GM23338 (cell line): ENCODE measurements around the gene GAREM2. TPM values are rescaled to one million over a fixed set of nuclear protein-coding genes. Genes with fewer than 3 reads are reported as not detected.

Source experiments
- ATAC-seq: fragments of 200-7000 bp; cut with Tn5 transposase; 3 replicates; pipeline ENCODE4 v1.9.1; 2020
- DNase-seq: peaks from one replicate; pipeline ENCODE4 v3.0.0-alpha.2; 2015; ENCODE audit warnings: low spot score
- H2AFZ ChIP-seq: fragments of 200-600 bp; sonication (generic); 2 replicates; pipeline ENCODE4 v1.8.0; 2016; ENCODE audit warnings: antibody characterized with exemption, mild to moderate bottlenecking, moderate library complexity
- H3F3A ChIP-seq: fragments of 200-600 bp; sonication (generic); replicated peaks from 2 replicates; pipeline ENCODE4 v1.8.0; 2017; ENCODE audit warnings: antibody characterized with exemption, mixed run types, low read depth
- H3K27ac ChIP-seq: fragments of 200-600 bp; sonication (generic); 2 replicates; pipeline ENCODE4 v1.6.1; 2016; ENCODE audit warnings: low read depth
- H3K27me3 ChIP-seq: fragments of 200-600 bp; sonication (generic); 2 replicates; pipeline ENCODE4 v1.8.0; 2016; ENCODE audit warnings: mild to moderate bottlenecking, mixed run types, moderate library complexity; ENCODE audit not compliant: insufficient read depth
- H3K36me3 ChIP-seq: fragments of 200-600 bp; sonication (generic); 2 replicates; pipeline ENCODE4 v1.8.0; 2016; ENCODE audit warnings: mild to moderate bottlenecking; ENCODE audit not compliant: insufficient read depth
- H3K4me1 ChIP-seq: fragments of 200-600 bp; sonication (generic); 2 replicates; pipeline ENCODE4 v1.8.0; 2016; ENCODE audit warnings: mild to moderate bottlenecking, moderate library complexity; ENCODE audit not compliant: insufficient read depth
- H3K4me2 ChIP-seq: fragments of 200-600 bp; sonication (generic); 2 replicates; pipeline ENCODE4 v1.7.1; 2017; ENCODE audit warnings: mixed run types
- H3K4me3 ChIP-seq: fragments of 200-600 bp; sonication (generic); 2 replicates; pipeline ENCODE4 v1.6.1; 2016; ENCODE audit warnings: mixed run types
- H3K79me2 ChIP-seq: fragments of 200-600 bp; sonication (generic); replicated peaks from 2 replicates; pipeline ENCODE4 v1.8.0; 2017; ENCODE audit warnings: mild to moderate bottlenecking; ENCODE audit not compliant: insufficient read depth
- H3K9me2 ChIP-seq: fragments of 200-600 bp; sonication (generic); 2 replicates; pipeline ENCODE4 v1.8.0; 2017; ENCODE audit not compliant: insufficient read depth
- H4K20me1 ChIP-seq: fragments of 200-600 bp; sonication (generic); replicated peaks from 2 replicates; pipeline ENCODE4 v1.8.0; 2017; ENCODE audit warnings: mild to moderate bottlenecking; ENCODE audit not compliant: insufficient read depth
- H3K27ac Mint-ChIP-seq: 2 replicates; pipeline ENCODE4 v1.8.0; 2020; ENCODE audit warnings: inconsistent platforms, mild to moderate bottlenecking, moderate library complexity, mixed read lengths
- H3K27me3 Mint-ChIP-seq: 3 replicates; pipeline ENCODE4 v1.8.0; 2022; ENCODE audit warnings: low read depth, mild to moderate bottlenecking, moderate library complexity, mixed read lengths, inconsistent platforms; ENCODE audit not compliant: insufficient read depth, poor library complexity
- H3K36me3 Mint-ChIP-seq: 3 replicates; pipeline ENCODE4 v1.8.0; 2021; ENCODE audit warnings: low read depth, mild to moderate bottlenecking, inconsistent platforms, moderate library complexity, mixed read lengths
- H3K4me1 Mint-ChIP-seq: 3 replicates; pipeline ENCODE4 v1.8.0; 2020; ENCODE audit warnings: mild to moderate bottlenecking, inconsistent platforms, mixed read lengths
- H3K4me3 Mint-ChIP-seq: 3 replicates; pipeline ENCODE4 v1.8.0; 2021; ENCODE audit warnings: moderate library complexity, mild to moderate bottlenecking, inconsistent platforms, mixed read lengths
- H3K9me3 Mint-ChIP-seq: 3 replicates; pipeline ENCODE4 v1.8.0; 2020; ENCODE audit warnings: moderate library complexity, mild to moderate bottlenecking, inconsistent platforms, mixed read lengths
- ZNF114 ChIP-seq: fragments of 250-450 bp; sonication (Bioruptor Pico); IDR thresholded peaks from 2 replicates; pipeline ENCODE4 v1.5.0; 2020; ENCODE audit warnings: mild to moderate bottlenecking, moderate library complexity
- polyA plus RNA-seq: library from polyadenylated mRNA; unstranded; fragments of >200 nt; fragmentation: Nextera tagmentation; extraction: Ambion mirVana; gene quantifications from 2 replicates; pipeline ENCODE4 v1.2.1, GENCODE V29; 2016
- total RNA-seq: library from RNA; depleted of rRNA; stranded (reverse); fragments of >200 nt; shearing (Covaris generic); gene quantifications from 2 replicates; pipeline ENCODE4 v1.2.3, GENCODE V29; 2014
- TF ChIP-seq, protein P1 (sequence below): fragments of 250-450 bp; sonication (Bioruptor Pico); IDR thresholded peaks from 2 replicates; pipeline ENCODE4 v1.5.0; 2020; ENCODE audit warnings: mild to moderate bottlenecking, moderate library complexity
- TF ChIP-seq, protein P2 (sequence below), 2 experiments: fragments of 200-600 bp in 1 of 2; sonication (generic) in 1 of 2; conservative IDR thresholded peaks; 2 replicates each; pipeline versions ENCODE4 v1.5.1 to v1.6.1; 2016 to 2017; ENCODE audit warnings: antibody characterized with exemption in 2 of 2, low read depth in 2 of 2, mild to moderate bottlenecking in 2 of 2, moderate library complexity in 1 of 2
- TF ChIP-seq, protein P3 (sequence below): IDR thresholded peaks from 2 replicates; pipeline ENCODE4 v1.6.1; 2016; ENCODE audit warnings: antibody characterized with exemption

The GAREM2 gene
- total and polyA plus RNA-seq, 2 experiments from 2014 or later: 3.8 to 23.8 TPM

DNA sequence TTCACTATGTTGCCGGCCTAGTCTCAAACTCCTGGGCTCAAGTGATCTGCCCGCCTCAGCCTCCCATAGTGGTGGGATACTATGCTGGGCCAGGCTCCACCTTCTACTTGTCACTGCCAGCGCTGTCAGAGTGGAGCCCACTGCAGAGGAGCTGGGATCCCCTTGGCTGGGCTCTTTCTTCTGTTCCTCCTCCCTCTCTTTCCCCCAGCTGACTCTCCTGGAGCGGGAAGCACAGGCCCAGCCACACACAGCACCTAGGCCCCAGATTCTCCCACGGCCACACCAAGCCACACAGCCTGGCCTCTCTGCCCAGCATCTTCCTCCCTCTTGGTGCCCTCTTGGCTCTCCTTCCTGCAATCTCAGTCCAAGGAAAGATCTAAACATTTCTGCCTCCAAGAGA, 3.7 kb upstream of the GAREM2 start (continued):
- TF ChIP-seq, protein P1, sequence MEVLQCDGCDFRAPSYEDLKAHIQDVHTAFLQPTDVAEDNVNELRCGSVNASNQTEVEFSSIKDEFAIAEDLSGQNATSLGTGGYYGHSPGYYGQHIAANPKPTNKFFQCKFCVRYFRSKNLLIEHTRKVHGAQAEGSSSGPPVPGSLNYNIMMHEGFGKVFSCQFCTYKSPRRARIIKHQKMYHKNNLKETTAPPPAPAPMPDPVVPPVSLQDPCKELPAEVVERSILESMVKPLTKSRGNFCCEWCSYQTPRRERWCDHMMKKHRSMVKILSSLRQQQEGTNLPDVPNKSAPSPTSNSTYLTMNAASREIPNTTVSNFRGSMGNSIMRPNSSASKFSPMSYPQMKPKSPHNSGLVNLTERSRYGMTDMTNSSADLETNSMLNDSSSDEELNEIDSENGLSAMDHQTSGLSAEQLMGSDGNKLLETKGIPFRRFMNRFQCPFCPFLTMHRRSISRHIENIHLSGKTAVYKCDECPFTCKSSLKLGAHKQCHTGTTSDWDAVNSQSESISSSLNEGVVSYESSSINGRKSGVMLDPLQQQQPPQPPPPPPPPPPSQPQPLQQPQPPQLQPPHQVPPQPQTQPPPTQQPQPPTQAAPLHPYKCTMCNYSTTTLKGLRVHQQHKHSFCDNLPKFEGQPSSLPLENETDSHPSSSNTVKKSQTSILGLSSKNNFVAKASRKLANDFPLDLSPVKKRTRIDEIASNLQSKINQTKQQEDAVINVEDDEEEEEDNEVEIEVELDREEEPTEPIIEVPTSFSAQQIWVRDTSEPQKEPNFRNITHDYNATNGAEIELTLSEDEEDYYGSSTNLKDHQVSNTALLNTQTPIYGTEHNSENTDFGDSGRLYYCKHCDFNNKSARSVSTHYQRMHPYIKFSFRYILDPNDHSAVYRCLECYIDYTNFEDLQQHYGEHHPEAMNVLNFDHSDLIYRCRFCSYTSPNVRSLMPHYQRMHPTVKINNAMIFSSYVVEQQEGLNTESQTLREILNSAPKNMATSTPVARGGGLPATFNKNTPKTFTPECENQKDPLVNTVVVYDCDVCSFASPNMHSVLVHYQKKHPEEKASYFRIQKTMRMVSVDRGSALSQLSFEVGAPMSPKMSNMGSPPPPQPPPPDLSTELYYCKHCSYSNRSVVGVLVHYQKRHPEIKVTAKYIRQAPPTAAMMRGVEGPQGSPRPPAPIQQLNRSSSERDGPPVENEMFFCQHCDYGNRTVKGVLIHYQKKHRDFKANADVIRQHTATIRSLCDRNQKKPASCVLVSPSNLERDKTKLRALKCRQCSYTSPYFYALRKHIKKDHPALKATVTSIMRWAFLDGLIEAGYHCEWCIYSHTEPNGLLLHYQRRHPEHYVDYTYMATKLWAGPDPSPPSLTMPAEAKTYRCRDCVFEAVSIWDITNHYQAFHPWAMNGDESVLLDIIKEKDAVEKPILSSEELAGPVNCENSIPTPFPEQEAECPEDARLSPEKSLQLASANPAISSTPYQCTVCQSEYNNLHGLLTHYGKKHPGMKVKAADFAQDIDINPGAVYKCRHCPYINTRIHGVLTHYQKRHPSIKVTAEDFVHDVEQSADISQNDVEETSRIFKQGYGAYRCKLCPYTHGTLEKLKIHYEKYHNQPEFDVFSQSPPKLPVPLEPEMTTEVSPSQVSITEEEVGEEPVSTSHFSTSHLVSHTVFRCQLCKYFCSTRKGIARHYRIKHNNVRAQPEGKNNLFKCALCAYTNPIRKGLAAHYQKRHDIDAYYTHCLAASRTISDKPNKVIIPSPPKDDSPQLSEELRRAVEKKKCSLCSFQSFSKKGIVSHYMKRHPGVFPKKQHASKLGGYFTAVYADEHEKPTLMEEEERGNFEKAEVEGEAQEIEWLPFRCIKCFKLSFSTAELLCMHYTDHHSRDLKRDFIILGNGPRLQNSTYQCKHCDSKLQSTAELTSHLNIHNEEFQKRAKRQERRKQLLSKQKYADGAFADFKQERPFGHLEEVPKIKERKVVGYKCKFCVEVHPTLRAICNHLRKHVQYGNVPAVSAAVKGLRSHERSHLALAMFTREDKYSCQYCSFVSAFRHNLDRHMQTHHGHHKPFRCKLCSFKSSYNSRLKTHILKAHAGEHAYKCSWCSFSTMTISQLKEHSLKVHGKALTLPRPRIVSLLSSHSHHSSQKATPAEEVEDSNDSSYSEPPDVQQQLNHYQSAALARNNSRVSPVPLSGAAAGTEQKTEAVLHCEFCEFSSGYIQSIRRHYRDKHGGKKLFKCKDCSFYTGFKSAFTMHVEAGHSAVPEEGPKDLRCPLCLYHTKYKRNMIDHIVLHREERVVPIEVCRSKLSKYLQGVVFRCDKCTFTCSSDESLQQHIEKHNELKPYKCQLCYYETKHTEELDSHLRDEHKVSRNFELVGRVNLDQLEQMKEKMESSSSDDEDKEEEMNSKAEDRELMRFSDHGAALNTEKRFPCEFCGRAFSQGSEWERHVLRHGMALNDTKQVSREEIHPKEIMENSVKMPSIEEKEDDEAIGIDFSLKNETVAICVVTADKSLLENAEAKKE (CRISPR knock-in tag): no peak

- Mint-ChIP-seq H3K4me1 (peaks cover 7% of the 10 kb centered on the region), H3K4me3 (no peak overlapping the region; the same call in 2 of the 3 replicates), H3K9me3 (peaks cover 5% of the 10 kb centered on the region; the same call in 2 of the 3 replicates), H3K27me3 (peaks cover 14% of the 10 kb centered on the region), H3K36me3 (peaks cover 3% of the 10 kb centered on the region; the same call in 1 of the 3 replicates), H3K27ac (no peak overlapping the region)
- Histone ChIP-seq H3K9me2 (no peaks in the 10 kb centered on the region), H3K4me3 (no peak overlapping the region), H3F3A (0 out of 2 replicates have a peak, but pooled peaks cover 5% of the 10 kb centered on the region), H2AFZ (no peak overlapping the region), H3K79me2 (peaks cover 12% of the 10 kb centered on the region; the same call in 1 of the 2 replicates), H3K4me2 (no peak overlapping the region), H3K27ac (no peak overlapping the region), H3K36me3 (no peaks in the 10 kb centered on the region), H3K4me1 (peaks cover 6% of the 10 kb centered on the region; the same call in 1 of the 2 replicates), H3K27me3 (no peaks in the 10 kb centered on the region), H4K20me1 (peaks cover 7% of the 10 kb centered on the region)
- DNase-seq (no peak), ATAC-seq (no peak)
- TF ChIP-seq, protein P2, sequence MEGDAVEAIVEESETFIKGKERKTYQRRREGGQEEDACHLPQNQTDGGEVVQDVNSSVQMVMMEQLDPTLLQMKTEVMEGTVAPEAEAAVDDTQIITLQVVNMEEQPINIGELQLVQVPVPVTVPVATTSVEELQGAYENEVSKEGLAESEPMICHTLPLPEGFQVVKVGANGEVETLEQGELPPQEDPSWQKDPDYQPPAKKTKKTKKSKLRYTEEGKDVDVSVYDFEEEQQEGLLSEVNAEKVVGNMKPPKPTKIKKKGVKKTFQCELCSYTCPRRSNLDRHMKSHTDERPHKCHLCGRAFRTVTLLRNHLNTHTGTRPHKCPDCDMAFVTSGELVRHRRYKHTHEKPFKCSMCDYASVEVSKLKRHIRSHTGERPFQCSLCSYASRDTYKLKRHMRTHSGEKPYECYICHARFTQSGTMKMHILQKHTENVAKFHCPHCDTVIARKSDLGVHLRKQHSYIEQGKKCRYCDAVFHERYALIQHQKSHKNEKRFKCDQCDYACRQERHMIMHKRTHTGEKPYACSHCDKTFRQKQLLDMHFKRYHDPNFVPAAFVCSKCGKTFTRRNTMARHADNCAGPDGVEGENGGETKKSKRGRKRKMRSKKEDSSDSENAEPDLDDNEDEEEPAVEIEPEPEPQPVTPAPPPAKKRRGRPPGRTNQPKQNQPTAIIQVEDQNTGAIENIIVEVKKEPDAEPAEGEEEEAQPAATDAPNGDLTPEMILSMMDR (conservative IDR thresholded peaks at IDR 0.05; ENCODE audit: low read depth in 2 of 2): no peak
- no peak for TF ChIP-seq ZNF114
- TF ChIP-seq, protein P3, sequence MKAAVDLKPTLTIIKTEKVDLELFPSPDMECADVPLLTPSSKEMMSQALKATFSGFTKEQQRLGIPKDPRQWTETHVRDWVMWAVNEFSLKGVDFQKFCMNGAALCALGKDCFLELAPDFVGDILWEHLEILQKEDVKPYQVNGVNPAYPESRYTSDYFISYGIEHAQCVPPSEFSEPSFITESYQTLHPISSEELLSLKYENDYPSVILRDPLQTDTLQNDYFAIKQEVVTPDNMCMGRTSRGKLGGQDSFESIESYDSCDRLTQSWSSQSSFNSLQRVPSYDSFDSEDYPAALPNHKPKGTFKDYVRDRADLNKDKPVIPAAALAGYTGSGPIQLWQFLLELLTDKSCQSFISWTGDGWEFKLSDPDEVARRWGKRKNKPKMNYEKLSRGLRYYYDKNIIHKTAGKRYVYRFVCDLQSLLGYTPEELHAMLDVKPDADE: no peak
- TF ChIP-seq, protein P1 (CRISPR knock-in tag): no peak
These were observed 3.0 kb upstream of the GAREM2 start for GRCh38 chr2:26169681-26170414.
